GM18526 (cell line): ENCODE results near the gene CBFA2T3.

Experiments used
- POLR2A ChIP-seq: IDR thresholded peaks from 3 replicates; pipeline ENCODE4 v1.6.1; 2011; ENCODE audit not compliant: insufficient read length; ENCODE audit errors: extremely low read depth

CBFA2T3 gene

DNA sequence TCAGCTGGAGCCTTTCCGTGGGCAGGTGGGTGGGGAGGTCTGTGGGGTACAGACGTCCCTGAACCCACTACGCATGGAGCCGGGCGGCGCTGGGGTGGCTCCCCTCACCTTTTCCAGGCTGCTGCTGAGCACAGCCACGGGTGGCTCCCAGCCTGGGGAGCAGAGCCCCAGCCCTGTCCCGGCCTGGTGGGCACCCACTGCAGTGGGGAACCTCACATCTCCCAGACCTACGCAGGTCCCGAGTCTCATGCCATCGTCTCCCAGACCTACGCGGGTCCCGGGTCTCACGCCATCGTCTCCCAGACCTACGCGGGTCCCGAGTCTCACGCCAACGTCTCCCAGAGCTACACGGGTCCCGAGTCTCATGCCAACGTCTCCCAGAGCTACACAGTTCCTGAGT is 148.3 kb downstream of the CBFA2T3 start:
- no peak for TF ChIP-seq POLR2A

DNA sequence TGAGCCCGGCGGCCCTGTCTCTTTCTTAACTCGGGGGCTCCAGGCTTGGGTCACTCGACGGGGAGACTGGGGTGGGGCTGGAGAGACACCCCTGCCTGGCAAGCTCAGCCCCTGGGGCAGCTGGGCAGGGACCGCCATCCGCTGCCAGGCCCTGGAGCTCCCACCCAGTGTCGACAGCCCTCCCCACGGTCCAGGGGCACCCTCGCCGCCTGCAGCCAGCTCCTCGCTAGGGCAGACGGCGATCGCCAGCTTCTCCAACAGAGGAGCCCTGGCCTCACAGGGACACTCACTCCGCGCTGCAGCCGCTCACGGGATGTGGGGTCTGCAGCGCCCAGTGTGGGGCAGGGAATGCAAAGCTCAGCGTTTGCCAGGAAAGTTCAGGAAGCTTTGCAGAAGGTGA is 149.3 kb downstream of the CBFA2T3 start:
- TF ChIP-seq POLR2A = no peak

DNA sequence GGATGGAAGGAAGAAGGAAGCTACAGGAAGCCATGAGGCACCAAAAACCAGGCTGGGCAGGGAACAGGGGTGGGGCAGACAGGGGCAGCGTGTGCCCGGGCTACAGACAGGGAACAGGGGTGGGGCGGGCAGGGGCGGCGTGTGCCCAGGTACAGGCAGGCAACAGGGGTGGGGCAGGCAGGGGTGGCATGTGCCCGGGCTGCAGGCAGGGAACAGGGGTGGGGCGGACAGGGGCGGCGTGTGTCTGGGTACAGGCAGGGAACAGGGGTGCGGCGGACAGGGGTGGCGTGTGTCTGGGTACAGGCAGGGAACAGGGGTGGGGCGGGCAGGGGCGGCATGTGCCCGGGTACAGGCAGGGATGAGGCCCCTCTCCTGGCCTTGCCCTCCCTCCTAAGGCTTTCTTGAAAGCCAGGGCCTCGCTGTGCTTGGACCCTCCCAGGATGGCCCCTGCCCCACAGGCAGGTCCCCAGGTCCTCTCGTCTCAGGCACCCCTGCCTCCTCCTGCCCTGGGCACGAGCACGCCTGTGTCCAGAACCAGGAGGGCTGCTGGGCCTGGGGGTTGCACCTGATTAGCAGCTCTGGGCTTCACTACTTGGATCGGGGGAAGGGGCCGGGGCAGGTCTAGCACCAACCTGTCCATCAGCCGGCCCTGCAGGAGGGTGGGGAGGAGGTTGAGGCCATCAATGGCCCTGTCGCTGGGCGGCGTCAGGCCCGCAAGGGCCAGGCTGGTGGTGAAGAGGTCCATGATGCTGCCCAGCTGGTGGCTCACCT is 150.8 kb downstream of the CBFA2T3 start:
- no peak for TF ChIP-seq POLR2A

DNA sequence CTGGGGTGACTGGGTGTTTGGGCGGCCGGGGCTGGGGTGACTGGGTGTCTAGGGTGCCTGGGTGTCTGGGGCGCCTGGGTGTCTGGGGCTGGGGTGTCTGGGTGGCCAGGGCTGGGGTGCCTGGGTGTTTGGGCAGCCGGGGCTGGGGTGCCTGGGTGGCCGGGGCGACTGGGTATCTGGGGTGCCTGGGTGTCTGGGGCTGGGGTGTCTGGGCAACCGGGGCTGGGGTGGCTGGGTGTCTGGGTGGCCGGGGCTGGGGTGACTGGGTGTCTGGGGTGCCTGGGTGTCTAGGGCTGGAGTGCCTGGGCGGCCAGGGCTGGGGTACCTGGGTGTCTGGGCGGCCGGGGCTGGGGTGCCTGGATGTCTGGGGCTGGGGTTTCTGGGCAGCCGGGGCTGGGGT is 151.9 kb downstream of the CBFA2T3 start:
- no peak for TF ChIP-seq POLR2A
